HG03575 (cell line): Measurements from ENCODE around the gene CCDC141.

Experiments used
- ATAC-seq: cut with Tn5 transposase; IDR thresholded peaks from one replicate; pipeline ENCODE4 v1.9.1; 2021; ENCODE audit not compliant: unreplicated experiment, insufficient number of reproducible peaks, low FRiP score; ENCODE audit errors: extremely low read depth

Gene CCDC141

DNA sequence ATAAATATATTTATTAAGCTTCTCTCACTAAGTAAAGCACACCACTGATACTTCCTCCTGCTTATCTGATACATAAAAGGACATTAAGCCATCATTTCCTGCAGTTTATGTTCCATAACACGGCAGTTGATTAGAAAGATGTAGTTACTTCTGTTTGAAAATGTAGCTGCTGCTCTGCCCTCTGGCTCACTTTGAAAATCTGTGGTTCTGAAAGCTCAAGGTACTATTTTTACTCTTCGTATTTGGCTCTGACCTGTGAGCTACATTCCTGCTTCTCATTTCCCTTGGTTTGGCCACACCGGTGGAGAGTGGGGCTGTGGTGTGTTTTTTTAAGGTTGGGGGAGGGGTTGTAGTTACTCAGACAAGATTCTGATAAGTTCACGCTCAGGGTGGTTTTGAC lies 229.9 kb downstream of the CCDC141 start:
- ATAC-seq, result peak; percentile 92

DNA sequence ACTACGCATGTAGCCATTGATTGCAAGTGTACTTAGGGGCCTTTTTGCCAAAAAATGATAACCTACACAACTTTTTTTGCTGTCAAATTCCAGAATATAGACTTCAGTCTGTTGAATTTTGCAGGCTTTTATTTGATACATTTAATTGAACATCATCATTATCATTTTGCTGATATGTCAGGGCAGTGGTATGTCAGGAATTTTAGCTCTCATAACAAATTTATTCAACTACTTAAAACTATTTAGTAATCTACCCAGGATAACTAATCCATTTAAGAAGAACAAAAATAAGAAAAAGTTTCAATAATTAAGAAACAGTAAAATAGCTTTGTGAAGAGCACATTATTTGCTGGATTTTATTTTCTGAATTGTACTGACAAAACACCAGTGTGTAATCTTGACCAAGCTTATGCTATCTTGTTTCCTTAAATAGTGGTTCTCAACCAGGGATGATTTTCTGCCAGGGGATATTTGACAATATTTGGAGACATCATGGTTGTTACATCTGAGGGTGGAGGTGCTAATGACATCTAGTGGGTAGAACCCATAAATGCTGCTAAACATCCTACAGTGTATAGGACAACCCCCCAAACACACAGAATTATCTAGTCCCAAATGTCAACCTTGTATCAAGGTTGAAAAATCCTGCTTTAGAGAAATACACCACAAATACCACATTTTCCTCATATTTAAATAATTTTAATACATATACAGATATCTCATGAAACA lies 230.6 kb downstream of the CCDC141 start:
- no peak for ATAC-seq

DNA sequence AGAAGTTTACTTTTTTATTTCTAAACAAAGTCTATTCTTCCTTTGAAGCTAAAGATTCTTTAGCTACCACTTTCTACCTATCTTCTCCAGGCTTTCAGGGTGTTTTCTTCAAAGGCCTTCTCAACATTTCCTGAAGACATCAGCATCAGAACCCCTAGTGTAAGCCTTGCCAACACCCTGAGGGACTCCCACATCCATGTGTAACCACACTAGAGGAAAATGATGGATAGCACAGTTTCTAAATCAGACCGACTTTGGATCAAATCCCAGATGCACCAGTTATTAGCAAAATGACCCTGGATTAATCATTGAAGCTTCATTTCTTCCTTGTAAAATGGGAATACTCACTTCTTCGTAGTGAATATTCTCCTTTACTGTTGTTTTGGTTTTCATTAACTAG lies 238.0 kb downstream of the CCDC141 start:
- ATAC-seq, result no peak

DNA sequence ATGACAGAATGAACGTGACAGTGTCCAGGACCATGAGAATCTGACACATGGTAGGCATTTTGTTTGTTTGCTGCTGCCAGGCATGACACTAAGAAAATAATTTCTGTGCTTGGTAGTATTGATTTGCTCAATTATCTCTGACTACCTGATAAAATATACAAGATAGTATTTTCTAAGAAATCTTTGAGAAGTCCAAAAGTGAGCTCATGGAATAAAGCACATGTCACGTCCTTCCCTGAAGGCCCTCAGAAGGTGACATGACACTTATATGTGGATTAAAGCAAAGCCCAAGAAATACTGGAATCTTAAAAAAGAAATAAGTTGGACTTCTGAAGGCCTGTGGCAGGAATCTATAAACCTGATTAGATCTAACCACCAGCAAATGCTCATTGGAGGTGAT lies 238.9 kb downstream of the CCDC141 start:
- no peak for ATAC-seq

DNA sequence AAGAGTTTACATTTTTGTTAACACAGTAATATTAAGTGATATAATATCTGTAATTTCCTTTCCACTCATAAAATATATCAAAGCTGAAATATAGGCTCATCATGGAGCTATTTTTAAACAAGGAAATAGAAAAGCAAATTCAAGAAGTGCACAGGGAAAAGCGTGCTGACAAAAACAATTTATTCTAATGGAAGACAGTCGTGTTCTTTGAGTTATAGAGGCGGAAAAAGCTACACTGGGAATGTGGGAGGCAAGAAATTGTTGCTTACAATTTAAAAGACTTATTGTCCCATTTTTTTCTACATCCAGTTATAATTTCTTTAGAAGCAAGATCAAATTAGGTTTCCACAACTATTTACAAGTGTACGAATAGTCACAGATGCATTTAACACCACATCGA lies 239.5 kb downstream of the CCDC141 start:
- no peak for ATAC-seq

DNA sequence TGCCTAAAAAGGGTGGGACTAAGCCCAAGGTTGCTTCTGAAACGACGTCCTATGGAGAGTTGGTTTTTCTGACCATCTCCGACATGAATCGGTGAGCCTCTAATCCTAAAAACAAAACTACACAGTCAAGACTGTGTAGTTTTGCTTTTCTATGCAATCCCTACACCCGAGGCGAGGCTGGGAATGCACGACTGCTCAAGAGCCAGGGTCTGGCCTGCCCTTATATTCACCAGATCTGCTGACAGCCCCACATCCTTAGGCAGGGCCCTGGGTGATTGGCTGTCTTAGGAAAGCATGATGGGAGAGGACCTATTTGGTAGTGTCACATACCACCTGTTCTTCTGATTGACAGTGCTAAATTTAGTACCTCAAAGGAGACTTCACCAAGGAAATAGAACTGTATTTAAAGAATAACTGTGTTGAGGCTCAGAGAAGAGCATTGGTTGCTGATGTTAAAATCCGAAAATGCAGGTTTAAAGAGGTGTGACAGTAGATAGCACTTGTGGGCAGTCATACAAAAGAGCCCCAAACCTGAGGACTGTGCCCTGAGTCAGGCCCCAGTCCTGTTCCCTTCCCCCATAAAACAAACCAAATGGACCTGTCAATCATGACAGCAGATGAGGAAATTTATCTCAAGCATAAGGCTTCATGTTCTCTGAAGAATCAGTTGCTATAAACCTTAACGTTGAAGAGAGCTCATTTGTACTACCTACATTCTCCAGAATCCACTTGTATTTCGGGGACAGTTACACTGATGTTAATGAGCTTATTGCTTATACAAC lies 242.5 kb downstream of the CCDC141 start, which contains the start of gene TTN:
TTN (minus strand) TSS at position 197 of the 782 bp plus-strand sequence. CDS start 2,781 bp downstream, outside the sequence.
- no peak for ATAC-seq

DNA sequence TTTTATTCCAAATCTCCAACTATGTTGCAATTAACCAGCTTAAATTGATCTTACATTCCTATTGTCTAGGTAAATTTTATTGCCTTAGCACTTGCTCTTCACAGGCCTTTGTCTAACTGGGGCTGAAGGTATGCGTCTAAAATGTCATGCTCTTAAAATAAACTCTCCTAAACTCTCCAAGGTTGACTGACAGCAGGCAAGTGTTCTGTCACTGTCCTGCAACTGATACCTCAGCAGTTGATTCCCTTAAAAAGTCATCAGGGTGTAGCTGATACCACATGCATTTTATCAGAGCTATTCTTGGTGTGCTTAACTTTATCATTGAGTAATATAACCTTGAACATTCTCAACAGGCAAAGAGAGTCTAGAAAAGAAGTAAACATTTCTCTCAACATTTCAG lies 243.4 kb downstream of the CCDC141 start:
- no peak for ATAC-seq

DNA sequence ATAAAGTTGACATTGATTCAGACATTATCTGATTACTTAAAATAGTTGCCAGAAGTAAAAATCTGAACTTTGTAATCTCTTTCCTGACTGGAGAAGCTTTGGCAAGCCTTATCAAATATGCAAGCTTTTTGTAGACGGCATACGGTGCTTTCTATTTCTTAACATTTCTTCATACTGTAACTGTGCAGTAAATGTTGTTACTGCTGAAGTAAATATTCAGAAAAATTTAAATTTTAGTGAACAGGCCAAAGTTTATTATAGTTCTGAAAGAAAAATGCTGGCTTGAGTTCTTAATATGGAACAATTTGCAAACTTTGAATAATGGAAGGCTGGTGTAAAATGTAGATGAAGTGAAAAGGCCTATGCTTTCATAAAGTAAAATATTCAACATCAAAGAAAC lies 244.5 kb downstream of the CCDC141 start:
- no peak for ATAC-seq

DNA sequence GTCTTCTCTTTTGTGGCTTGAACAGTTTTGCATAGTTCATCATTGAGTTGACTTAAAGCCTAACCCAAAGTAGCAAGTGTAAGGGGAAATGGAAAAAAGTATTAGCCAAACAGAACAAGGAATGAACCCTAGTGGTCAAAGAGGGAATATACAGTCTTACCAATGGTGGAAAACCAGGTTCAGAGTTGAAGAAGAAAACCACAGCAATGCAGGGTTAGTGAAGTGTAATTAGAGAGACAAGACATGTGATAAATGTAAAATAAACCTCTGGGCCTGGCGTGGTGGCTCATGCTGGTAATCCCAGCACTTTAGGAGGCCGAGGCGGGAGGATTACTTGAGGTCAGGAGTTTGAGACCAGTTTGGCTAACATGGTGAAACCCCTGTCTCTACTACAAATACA lies 245.1 kb downstream of the CCDC141 start:
- ATAC-seq, result no peak

DNA sequence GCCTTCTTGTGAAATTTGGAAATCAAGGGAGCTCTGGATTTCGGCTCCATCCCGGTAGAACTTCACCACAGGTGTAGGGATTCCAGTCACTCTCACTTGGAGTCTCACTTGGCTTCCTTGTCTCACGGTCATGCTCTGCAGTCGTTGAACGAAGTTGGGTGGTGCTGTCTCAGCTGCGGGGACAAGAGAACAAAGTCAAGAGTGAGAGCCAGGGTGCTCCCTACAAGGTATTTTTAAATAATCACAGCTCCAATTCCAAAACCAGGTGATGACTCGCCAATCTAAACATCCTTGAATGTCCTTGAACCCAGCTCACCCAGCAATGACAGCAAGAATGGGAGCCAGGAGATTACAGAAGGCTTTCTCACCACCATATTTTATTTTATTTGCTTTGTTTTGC lies 249.4 kb downstream of the CCDC141 start:
- ATAC-seq, result no peak

DNA sequence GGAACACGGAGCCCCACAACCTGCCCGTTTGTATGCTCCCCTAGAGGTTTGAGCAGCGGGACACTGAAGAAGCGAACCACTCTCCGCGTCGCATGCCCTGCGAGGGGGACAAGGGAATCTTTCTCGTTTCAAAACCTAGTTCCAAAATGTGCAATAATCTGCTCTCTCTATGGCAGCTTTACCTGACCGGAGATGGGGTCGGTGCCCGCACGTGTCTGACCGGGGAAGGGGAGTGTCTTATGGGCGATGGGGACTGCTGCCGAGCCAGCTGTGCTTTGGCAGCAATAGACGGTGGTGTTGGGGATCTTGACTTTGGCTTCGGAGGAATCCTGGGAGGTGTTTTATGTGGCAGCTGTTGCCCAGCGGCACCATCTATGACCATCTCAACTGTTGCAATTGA lies 250.6 kb downstream of the CCDC141 start:
- no peak for ATAC-seq

DNA sequence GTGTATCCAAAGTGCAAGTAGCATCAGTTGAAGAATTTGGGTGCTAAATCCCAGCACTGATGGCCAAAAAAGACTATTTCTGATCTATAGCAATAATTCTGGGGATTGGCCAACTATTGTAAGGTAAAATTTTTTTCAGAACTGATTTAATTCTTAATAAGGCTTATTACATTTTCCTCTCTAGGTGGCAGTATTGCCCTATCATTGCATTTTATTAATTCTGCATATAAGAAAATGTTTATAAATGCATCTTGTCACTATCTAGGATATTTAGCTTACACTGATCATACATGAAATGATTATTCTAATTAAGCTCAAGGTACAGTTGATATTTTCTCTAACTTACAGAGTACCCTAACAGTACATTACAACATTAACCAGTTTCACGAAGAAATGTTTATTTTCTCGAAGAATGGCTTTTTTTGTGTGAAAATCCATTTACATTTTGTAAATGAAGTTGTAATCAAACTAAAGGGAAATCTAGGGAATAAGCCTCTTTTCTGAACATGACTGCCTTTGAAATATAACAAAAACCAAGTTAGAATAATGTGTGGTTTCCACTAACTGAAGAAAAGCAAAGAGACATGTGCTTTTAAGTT lies 253.8 kb downstream of the CCDC141 start:
- ATAC-seq, result no peak

DNA sequence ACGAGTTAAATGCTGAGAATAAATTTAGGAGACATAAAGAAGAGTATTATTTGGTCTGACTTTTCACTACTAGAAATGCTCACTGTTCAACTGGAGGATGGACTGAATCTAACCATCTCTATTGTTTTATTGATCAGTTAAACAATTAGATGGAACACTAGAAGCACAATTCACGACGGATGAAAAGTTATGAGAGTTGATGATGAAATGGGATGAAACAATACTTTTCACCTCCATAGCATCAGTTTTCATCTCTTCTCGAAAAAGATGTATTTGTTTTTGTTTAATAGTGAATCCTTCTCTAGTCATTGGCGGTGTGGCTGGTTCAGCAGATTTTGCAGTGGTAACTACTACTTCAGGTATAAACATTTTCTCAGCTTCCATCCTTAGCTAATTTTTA lies 262.0 kb downstream of the CCDC141 start:
- no peak for ATAC-seq

DNA sequence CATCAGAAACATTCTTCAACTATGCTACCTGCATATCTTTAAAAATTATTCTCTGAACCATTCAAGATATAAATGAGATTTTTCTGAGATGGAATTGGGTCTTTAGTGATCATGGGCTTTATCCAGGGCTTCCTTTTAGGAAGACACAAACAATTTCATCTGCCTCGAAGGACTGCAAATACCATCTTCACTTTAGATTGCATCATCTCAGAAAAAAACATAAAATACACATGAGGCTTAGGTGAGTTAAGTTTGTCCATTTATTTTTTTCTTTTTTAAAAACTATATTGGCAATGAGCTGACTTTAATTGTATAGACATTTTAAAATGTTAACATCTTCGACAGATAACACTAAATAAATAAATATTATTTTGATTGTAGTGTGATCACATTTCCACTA lies 262.8 kb downstream of the CCDC141 start:
- ATAC-seq, result no peak

DNA sequence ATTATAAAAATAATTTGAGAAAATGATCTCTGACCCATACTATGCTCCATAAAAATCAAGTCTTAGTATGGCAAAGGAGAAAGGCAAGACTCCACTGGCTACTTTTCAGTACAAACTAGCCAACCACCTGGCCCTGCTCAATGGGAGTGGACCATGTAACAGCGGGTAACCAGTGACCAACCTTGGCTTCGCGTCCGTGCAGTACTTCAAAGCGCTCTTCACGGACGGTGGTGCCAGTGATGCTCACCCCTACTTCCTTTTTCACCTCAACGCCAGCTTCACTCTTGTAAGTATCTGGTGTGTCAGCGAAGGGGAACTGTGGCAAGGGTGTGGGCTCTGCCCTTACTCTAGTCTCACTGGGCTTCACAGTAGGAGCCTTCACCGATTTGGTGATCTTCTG lies 266.0 kb downstream of the CCDC141 start:
- no peak for ATAC-seq

DNA sequence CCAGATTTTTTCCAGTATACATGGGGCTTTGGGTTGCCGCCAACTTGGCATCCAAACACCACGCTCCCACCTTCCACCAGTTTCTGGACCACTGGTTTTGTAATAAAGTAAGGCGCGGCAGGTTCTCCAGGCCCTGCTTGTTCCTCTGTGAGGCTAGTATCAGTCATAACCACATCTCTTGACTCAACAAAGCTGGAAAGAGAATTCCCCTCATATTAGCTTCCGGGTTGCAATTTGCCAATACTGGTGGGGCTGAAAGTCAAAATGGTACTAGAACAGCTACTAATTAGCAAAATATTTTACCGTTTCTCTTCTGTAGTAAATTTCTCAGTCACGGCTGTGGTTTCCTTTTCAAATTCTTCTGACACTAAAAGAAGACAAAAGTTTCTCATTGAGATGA lies 267.7 kb downstream of the CCDC141 start:
- ATAC-seq, result no peak
